HG02840 (cell line): ENCODE data around the gene GMEB2.
"Not testable (repeated sequence)": the region's sequence is repeated elsewhere in the genome, so short reads cannot be mapped to it uniquely, and the experiment has no call there.

ENCODE experiments used
- ATAC-seq: cut with Tn5 transposase; IDR thresholded peaks from one replicate; pipeline ENCODE4 v1.9.1; 2021; ENCODE audit warnings: mild to moderate bottlenecking, moderate library complexity, moderate number of reproducible peaks; ENCODE audit not compliant: unreplicated experiment, low FRiP score

Gene GMEB2

GRCh38 chr20:63617876-63618265 lies 9.0 kb downstream of the GMEB2 start:
- no peak for ATAC-seq

GRCh38 chr20:63617092-63617875 lies 9.6 kb downstream of the GMEB2 start:
- no peak for ATAC-seq

DNA sequence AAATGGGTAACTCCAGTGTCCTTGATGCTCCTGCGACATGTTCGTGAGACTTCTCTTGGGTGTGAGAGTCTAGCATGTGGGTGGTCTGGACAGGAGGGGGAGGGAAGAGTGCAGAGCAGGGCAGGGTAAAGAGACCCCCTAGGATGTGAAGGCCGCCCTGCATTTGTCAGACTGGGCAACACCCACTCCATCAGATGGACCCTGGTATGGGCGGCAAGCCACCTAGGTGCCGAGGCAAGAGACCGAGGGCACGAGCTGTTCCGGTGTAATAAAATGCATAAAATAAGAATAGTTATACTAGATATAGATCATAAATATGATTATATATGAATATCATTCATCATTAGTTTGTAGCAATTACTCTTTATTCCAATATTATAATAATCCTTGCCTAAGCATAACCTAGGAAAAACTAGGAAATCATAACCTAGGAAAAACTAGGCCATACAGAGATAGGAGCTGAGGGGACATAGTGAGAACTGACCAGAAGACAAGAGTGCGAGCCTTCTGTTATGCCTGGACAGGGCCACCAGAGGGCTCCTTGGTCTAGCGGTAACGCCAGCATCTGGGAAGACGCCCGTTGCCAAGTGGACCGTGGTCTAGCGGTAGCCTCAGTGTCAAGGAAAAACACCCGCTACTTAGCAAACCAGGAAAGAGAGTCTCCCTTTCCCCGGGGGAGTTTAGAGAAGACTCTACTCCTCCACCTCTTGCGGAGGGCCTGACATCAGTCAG lies 12.9 kb downstream of the GMEB2 start:
- ATAC-seq, result not testable (repeated sequence)

GRCh38 chr20:63612276-63612931 lies 14.5 kb downstream of the GMEB2 start:
- no peak for ATAC-seq

- ATAC-seq, result no peak
These were observed 15.3 kb downstream of the GMEB2 start for GRCh38 chr20:63611646-63612045.

GRCh38 chr20:63610581-63611435 lies 16.1 kb downstream of the GMEB2 start:
- ATAC-seq, result no peak

DNA sequence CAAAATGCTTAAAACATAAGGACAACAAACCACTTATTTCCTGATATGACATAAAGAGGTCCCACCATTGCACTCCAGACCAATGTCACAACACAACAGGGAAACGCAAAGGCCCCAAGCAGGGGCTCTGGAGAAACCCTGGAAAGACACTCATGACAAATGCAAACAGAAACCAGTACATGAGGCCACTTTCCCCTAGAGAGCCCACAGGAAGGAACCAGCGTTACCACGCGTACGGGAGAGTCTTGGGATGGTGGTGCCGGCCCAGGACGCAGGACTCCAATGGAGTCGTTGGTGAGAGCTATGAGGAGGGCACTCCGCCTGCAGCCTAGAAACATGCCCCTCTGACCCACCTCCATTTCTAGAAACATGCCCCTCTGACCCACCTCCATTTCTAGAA lies 20.2 kb downstream of the GMEB2 start:
- no peak for ATAC-seq

GRCh38 chr20:63602321-63602720 lies 24.6 kb downstream of the GMEB2 start:
- no peak for ATAC-seq

- ATAC-seq, result not testable (repeated sequence)
These were observed 25.2 kb downstream of the GMEB2 start for GRCh38 chr20:63601679-63602078.

DNA sequence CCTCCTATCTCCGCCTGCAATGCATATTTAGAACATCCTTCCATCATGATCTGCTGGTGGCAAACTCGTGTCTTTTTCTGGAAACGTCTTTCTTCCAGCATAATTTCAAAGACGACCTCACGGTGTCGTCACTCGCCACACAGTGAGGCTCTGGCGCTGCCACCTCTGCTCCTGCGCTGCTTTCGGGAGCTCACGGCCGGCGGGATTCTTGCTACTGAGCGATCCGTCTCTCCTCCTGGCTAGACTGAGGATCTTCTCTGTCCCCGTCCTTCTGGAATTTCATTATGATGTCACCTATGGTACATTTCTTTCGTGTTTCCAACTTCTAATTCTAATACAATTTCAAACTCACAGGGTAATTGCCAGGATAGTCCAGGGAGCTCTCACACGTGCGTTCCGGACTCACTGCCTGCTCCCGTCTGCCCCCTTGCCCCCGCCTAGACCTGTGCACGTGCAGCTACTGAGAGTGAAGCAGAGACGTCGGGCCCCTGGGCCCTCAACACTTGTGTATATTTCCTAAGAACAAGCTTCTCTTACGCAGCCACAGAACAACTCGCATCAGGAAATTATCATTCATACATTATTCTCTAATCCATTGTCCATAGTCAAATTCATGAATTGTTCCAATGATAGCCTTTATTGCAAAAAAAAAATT lies 27.4 kb downstream of the GMEB2 start:
- ATAC-seq, result no peak

- no peak for ATAC-seq
These were observed 28.2 kb downstream of the GMEB2 start for GRCh38 chr20:63598479-63599395.

DNA sequence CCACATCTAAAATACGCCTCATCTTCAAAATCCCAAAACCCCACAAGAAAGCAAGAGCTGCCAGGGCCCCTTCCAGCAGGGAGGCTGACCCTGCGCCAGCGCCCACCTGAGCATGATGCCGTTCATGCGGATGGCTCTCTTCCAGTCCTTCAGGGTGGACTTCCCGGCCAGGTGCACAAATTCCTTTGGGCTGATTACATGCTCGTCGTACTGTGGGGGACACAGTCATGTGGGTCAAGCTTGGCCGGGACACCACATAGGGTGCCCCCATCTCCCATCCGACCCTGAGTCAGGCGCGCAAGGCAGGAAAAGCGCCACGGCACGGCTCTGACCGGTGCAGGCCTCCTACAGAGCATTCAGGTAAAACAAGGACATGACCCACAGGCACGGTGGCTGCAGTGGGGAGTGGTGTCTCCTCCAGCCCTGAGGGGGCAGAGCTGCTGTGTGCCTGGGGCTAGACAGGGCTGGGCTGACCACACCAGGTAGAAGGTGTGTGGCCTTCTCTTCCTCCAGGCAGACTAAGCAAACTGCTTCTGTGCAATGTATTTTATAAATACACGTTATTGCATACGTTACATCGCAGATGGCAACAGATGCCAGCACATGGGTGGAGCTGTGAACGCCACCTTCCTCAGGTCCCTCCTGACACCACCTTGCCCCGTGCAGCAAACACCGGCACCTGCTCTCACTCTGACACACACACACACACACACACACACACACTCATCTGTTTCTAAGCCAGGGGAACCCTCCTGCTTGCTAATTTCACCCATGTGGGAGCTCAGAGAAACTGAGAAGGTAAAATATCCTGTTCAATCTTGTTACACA lies 29.0 kb downstream of the GMEB2 start:
- no peak for ATAC-seq

GRCh38 chr20:63596423-63596822 lies 30.5 kb downstream of the GMEB2 start:
- ATAC-seq, result no peak

- no peak for ATAC-seq
These were observed 31.3 kb downstream of the GMEB2 start for GRCh38 chr20:63595416-63596127.

DNA sequence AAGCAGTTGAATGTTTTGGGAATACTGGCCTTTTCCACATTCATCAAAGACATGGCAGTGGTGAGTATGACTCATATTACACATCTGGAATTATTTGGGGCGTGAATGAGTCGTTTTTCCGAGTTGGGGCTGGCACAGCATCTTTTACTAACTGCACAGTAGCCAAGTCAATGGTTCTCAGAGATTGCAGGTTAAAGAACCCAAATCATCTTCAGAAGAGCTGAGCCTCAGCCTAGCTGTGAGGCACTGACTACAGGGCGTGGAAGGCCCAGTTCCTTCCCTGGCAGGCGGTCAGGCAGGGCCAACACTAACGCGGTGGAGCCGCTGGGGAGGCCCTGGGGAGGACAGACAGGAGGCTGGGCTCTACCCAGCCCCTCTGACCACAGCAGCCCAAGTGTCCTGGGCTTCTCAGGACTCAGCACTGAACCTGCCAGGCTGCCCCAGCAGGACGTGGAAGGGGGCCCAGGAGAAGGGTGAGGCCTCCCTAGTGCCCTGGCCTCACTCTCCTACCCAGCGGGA lies 32.8 kb downstream of the GMEB2 start:
- ATAC-seq, result no peak

- ATAC-seq, result no peak
These were observed 34.2 kb downstream of the GMEB2 start for GRCh38 chr20:63592661-63593060.

- no peak for ATAC-seq
These were observed 35.0 kb downstream of the GMEB2 start for GRCh38 chr20:63591786-63592355.
